CD4-positive, alpha-beta T cell treated with Interleukin-6 at 100 ng/mL for 8 hours (primary cell): ENCODE results near the gene RFX5.

Experiments
- DNase-seq: peaks from one replicate; pipeline ENCODE4 v3.0.0-alpha.2; 2020; ENCODE audit warnings: mixed read lengths, low spot score

Gene RFX5

DNA sequence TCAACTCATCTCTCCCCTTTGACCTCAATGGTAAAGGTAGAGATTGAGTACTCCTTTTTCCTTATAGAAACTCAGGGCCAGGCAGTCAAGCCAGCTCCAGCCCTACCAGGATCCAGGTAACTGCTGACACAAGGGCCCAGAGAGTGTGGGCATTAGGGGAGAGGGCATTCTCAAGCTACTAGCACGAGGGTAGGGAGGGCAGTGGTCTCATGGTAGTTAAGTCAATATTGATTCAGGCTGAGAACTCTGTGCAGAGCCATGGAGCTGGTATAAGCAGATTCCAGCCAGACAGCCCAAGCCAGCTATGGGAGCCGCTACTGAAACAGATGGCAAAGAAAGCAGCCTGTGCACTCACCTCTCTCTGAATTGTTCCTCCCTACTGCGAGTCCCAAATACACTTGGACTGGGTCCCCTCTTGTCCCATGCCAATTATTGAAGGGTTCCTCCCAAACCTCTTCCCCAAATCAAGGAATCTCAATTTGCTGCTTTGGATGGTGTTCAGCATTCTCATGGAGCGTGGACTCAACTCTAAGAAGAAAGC is 22.6 kb downstream of the RFX5 start:
- no peak for DNase-seq

DNA sequence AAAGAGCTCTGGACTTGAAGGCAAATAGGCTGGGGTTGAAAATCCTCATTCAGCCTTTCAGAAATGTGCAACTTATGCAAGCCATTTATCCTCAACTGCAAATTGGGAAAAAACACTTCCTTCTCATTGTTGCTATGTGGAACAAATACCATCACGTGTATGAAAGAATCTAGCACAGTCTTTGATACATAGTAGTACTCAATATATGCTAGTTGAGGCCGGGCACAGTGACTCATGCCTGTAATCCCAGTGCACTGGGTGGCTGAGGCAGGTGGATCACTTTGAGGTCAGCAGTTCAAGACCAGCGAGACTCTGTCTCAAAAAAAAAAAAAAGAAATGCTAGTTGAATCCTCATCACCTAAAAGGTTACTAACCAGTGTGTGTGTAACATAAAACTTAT is 28.1 kb downstream of the RFX5 start:
- no peak for DNase-seq

DNA sequence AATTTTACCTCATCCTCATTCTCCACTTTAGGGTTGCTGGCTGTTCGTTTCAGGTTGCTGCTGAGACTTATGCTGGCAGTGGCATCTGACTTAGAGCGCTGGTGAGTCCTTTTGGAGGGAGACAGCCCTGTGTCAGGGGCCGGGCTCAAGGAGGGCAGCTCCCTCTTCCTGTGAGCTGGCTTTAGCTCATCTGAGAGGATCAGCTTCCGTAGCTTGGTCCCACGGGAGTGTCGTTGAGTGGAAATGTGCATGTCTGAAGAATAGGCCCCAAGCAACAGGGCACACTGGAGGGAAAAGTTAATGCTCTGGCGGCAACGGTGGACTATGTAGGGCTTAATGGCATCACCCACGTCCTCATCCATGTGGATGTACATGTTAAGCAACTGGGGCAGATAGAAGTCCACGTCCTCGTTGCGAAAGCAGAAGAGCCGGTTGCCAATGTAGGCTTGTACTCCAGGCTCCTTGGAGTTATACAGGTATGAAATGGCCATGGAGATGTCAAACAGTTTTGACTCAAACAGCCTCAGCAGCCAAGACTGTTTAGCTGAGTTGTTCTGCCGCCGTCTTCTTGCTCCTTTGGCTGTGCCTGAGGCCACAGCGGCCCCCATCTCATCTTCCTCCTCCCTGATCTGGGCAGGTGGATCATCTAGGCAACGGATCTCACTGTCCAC is 31.4 kb downstream of the RFX5 start:
- no peak for DNase-seq

DNA sequence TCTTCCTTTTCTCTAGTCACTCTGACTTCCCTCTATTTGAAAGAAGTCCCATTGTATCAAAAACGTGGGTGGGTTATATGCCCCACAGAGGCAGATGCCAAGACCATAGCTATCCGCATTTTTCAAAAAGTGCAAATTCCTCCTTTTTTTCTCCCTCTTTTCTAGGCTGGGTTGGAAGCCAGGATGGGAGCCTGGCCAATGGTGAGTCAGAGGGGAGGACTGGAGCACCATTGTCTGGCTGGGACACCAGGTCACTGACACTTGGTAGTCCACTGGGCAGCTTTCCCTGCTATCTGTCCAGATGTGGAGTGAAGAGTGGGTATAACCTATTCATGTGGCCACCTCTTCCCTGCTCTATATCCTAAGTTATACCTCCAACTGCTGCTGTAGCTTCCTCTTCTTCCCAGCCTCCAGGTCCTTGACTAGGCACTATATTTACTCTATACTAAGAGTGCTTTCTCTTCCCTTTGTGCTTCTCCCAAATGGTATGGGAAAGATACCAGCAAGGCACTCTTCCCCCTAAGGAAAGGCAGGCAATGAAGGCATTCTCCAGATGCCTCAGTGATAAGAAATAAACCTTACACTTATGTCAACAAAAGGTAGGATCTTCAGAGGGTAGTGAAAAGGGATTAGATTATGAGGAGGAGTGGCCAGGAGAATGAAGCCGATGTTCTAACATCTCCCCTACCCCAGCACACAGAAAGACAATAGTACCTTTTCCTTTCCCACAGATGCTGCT is 32.7 kb downstream of the RFX5 start:
- no peak for DNase-seq

DNA sequence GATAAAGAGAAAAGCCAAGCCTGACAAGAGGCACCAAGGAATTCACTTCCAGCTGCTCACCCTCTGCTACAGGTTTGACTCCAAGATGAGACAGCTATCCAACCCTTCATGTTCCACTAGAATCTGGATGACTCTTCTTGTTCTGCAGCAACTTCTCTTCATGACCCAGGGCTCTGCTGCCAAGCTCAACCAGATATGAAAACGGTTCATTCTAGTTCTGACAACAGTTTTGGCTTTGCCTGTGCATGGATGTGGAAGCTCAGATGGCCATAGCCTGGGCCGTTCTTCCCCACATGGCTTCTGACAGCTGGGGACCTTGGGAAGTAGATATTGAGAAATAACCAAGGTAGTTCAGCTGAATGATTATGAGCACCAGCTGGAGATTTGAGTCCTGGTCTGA is 33.6 kb downstream of the RFX5 start:
- no peak for DNase-seq

DNA sequence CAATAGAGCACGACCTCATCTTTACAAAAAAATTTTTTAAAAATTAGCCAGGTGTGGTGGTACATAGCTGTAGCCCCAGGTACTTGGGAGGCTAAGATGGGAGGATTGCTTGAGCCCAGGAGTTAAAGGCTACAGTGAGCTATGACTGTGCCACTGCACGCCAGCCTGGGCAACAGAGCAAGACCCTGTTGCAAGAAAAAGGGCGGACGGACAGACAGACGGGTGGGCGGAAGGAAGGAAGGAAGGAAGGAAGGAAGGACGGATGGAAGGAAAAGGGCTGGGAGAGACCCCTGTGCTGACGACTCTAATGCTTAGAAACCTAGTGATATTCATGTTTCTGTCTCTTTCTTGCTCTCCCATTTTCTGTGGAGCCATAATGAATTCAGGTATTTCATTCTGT is 34.2 kb downstream of the RFX5 start:
- no peak for DNase-seq

DNA sequence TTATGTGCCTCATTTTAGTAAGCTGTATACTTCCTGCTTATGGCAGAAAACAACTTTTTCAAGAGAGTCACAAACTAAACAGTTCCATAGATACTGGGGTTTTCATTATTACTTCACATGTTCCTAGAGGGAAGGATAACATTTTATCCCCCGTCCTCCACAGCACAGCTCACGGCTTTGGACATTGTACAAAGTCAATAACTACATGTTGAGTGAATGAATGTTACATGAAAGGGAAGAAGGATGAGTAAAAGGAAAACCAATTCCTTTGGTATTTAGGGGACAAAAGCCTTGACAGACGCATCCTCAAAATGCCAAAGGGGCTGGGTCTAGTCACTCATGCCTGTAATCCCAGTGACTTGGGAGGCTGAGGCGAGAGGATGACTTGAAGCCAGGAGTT is 34.6 kb downstream of the RFX5 start:
- no peak for DNase-seq

DNA sequence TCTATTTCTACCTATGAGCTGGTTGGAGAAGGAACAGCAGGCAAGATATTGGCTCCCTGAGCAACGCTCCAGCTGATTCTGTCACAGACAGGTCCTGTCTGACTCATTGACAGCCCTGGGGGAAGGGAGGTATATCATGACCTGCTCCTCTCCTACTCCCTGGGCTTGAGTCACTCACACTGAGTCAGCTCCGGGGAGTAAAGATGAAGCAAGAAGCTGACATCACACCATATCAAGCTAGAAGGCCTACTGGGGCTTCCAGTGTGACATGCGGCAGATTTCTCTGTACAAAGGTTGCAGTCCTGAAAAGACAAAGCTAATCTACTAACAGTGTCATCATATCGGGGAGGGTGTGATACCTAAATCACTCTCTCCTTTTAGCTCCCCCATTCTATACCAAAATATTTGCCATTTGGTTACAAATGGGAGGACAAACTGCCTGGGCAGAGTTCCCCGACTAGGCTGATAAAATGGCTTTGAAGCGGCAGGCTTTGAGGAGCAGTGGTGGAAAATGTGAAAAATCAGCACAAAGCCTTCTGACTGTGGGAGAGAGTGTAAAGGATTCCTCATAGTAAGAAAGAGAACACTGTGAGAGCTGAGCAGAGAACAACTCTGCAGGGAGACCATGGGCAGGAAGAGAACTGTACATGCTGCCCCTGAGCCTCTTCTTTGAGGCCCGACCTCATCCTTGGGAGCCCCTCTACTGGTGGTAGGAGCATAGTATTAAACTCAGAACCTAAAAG is 35.3 kb downstream of the RFX5 start:
- DNase-seq, result peak; percentile 69

DNA sequence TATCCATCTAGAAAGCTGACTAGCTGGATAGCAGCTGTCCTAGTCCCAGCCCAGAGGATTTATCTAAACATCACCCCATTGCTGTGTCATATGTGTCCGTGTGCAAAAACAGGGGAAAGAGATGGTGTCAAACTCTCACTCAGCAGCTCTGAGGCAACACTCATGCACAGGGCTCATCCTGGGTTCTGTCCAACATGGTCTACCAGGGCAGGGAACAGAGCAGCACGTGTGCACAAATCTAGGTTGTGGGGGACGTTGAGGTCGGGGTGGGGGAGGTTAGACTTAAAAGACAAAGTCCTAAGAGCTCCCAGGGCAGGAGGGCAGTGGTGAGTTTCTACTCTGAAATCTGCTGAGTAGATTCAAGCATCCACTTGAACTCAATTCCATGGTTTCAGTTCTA is 36.0 kb downstream of the RFX5 start:
- no peak for DNase-seq

DNA sequence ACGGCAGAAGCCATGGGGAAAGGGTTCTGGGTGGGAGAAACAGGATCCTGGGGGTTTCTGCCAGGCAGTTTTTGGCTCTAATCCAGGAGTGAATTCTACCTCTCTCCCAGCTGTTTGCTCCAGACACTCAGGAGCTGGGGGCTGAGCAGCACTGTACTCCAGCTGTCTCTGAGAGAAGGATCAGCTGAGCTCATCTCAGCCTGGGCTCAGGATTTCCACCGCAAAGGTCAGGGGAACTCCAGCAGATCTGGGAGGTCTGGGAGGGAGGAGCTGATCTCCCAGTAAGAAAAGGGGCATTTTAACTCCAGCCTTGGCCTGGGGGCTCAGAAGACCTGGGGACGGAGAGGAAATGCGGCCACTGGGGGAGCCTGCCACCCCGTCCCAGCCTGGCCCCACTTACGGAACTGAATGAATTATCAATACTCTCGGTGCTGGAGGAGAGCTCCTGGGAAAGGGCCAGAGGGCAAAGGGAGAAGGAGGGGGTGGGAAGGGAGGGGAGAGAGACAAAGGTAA is 37.2 kb downstream of the RFX5 start:
- DNase-seq, result no peak

DNA sequence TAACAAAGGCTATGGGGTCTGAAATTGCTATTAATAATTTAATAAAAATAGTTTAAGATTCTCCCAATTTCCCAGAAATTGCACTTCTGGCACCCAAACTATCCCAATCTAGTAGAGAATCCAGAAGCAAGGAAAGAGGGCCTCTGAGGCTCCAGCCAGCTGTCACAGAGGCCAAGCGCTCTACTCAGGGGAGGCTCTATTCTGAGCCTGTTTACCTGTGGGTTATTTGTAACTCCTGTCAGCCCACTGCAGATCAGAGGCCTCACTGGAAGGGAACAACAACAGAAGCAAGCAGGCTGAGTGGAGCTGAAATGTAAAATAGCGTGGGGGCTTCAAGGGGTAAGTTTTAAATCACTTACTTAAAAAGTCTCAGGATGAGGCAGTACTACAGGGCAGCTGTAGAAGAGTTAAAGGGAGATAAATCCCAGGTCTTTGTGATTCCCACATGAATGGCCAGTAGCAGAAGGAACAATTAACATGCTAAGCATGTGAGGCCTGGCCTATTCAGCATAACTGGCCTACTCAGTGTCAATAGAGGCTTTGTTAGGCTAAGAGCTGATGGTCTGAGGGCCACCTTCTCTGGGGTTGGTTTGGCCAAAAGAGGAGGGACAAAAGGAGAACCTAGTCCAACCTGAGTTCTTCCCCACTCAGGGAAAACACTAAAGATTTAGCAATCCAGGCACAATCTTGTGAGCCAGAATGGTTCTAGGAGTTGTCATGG is 52.1 kb downstream of the RFX5 start:
- no peak for DNase-seq

DNA sequence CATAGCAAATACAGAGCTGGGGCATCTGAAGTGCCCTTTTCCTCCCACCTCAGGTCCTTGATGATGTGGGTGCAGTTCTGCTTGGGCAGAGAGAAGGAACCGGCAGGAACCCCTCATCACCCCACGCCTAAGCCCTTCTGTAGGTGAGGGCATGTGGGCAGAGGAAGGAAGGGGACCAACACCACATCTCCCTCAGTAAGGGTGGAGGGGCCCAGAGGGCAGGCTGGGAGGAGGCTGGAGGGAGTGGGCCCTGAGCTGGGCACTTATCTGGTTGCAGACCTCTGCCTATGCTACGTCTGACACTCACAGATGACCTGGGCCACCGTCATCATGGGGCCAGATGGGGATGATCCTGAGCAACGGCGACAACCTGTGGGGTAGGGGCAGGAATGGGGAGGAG is 54.0 kb downstream of the RFX5 start:
- DNase-seq, result no peak

DNA sequence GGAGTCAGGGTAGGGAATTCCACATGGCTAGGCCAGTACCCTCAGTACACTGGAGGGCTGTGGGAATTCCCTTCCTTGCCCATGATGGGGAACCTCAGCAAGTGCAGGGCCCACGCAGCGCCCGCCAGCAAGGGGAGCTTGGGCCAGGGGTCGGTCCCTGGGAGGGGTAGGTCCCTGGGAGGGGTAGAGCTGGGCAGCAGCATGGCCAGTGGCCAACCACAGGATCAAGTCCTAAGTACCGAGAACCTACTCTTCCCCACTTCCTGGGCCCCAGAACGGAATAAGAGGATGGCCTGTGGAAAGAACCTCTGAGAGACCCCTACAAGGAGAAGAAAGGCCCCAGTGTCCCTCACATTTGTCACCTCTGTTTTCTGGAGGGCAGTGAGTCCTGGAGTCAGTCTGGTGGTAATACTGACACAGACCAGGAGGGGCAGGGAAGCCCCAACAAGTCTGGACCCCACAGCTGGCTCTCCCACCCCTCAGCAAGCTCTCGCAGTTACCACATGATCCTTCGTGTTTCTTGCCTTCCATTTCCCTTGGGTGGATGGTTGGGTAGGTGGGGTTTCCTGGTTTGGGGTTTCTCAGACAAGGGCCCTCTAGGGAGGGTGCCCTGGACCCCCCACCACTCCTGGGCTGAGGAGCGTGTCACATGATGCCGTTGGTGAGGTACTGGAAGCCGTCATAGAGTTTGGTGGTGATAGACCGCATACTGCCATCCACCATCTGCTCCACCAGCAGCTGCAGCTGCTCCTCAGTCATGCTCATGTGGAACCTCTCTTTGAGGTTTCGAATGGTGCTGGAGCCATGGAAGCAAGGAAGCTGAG is 54.6 kb downstream of the RFX5 start:
- no peak for DNase-seq

DNA sequence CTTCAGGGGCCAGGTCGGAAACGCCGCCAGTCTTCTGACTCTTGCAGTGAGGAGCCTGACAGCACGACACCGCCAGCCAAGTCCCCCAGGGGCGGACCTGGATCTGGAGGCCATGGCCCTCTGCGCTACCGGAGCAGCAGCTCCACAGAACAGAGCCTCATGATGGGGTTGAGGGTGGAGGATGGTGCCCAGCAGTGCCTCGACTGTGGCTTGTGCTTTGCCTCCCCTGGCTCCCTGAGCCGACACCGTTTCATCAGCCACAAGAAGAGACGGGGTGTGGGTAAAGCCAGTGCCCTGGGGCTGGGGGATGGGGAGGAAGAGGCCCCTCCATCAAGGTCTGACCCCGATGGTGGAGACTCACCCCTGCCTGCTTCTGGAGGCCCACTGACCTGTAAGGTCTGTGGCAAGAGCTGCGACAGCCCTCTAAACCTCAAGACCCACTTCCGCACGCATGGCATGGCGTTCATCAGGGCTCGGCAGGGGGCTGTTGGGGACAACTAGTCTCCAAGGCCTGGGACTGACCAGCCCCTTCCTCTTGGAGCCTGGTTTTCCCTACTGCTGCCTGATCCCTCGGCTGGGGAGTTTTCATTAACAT is 56.2 kb downstream of the RFX5 start:
- DNase-seq, result no peak
